ENCODE data around the gene NFKBIB.
"Not testable (repeated sequence)": the region's sequence is repeated elsewhere in the genome, so short reads cannot be mapped to it uniquely, and the experiment has no call there.

Gene NFKBIB

GRCh38 chr19:38856813-38857212, 43.0 kb upstream of the NFKBIB start:
- TF ChIP-seq, protein P1, sequence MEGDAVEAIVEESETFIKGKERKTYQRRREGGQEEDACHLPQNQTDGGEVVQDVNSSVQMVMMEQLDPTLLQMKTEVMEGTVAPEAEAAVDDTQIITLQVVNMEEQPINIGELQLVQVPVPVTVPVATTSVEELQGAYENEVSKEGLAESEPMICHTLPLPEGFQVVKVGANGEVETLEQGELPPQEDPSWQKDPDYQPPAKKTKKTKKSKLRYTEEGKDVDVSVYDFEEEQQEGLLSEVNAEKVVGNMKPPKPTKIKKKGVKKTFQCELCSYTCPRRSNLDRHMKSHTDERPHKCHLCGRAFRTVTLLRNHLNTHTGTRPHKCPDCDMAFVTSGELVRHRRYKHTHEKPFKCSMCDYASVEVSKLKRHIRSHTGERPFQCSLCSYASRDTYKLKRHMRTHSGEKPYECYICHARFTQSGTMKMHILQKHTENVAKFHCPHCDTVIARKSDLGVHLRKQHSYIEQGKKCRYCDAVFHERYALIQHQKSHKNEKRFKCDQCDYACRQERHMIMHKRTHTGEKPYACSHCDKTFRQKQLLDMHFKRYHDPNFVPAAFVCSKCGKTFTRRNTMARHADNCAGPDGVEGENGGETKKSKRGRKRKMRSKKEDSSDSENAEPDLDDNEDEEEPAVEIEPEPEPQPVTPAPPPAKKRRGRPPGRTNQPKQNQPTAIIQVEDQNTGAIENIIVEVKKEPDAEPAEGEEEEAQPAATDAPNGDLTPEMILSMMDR (conservative IDR thresholded peaks at IDR 0.05; ENCODE audit: low read length) = no peak
- H3K4me3 ChIP-seq (ENCODE audit: low read length) = no peak overlapping the region
- no peak for DNase-seq (ENCODE audit: low read depth)

- H3K4me3 ChIP-seq (ENCODE audit: low read length); DNase-seq (ENCODE audit: low read depth): not testable (repeated sequence)
Observed at GRCh38 chr19:38859631-38860204, 40.1 kb upstream of the NFKBIB start.

DNA sequence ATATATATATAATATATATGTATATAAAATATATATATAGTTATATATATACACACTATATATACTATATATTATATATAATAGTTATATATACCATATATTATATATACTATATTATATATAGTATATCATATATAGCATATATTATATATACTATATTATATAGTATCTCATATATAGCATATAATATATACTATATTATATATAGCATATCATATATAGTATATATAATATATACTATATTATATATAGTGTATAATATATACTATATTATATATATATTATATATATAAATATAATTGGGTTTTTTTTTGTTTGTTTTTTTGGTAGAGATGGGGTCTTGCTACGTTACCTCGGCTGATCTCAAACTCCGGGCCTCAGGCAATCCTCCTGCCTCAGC, 38.4 kb upstream of the NFKBIB start:
- DNase-seq (ENCODE audit: low read depth) = no peak
- H3K4me3 ChIP-seq (ENCODE audit: low read length) = no peak overlapping the region
- TF ChIP-seq, protein P1 (conservative IDR thresholded peaks at IDR 0.05; ENCODE audit: low read length) = no peak

DNA sequence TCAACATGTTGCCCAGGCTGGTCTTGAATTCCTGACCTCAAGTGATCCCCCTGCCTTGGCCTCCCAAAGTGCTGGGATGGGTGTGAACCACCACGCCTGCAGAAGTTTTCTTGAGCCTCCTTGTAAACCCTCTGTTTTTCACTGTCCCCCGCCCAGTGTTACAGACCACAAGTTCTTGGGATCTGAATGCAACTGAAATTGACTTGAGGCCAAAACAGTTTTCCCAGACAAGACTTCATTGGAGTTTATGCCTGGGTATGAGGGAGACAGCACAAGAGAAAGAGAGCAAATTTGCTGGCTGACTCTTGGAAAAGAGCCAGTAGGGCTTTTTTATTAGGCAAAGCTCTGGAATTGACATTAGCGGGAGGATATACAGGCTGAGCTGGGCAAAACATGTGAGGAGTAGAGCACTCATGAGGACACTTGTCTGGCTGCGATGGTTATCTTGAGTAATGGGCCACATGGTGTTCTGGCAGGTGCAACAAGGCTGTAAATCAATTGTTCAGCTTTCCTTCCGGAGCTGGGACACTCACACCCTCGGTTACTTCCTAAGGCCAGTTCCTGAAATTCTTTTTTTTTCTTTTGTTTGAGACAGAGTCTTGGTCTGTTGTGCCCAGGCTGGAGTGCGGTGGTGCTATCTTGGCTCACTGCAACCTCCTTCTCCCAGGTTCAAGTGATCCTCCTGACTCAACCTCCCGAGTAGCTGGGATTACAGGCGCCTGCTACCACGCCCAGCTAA, 37.3 kb upstream of the NFKBIB start:
- H3K4me3 ChIP-seq (ENCODE audit: low read length) = no peak overlapping the region
- TF ChIP-seq, protein P1 (conservative IDR thresholded peaks at IDR 0.05; ENCODE audit: low read length) = no peak
- DNase-seq (ENCODE audit: low read depth) = peak; percentile 83

GRCh38 chr19:38867171-38867780, 32.5 kb upstream of the NFKBIB start:
- TF ChIP-seq, protein P1 (conservative IDR thresholded peaks at IDR 0.05; ENCODE audit: low read length) = no peak

DNA sequence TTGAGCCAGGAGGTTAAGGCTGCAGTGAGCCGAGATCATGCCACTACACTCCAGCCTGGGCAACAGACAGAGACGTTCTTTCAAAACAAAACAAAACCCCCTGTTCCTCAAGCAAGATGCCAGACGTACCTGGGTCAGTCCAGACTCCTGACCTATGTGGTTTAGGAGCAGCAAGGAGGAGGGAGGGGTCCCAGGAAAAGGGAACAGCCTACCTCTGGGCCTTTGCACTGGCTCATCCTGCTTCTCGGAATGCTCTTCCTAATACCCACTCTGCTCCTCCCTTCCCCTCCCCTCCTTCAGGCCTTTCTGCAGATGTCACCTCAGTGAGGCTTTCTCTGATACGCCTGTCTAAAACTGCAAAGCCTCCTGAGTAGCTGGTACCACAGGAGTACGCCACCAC, 31.2 kb upstream of the NFKBIB start:
- no peak overlapping the region for H3K4me3 ChIP-seq (ENCODE audit: low read length)
- TF ChIP-seq, protein P1 (conservative IDR thresholded peaks at IDR 0.05; ENCODE audit: low read length) = no peak
- no peak for DNase-seq (ENCODE audit: low read depth)

More at GRCh38 chr19:38867171-38867780, 32.5 kb upstream of the NFKBIB start:
- no peak for DNase-seq (ENCODE audit: low read depth)
- no peak overlapping the region for H3K4me3 ChIP-seq (ENCODE audit: low read length)

- H3K4me3 ChIP-seq (ENCODE audit: low read length) = peak overlapping the region; percentile 62
- DNase-seq (ENCODE audit: low read depth) = no peak
- TF ChIP-seq, protein P1 (conservative IDR thresholded peaks at IDR 0.05; ENCODE audit: low read length) = no peak
Observed at GRCh38 chr19:38869160-38869835, 30.5 kb upstream of the NFKBIB start.

Measured in AG10803 (cell line).